ENCODE measurements around the gene COPG1. TPM values are rescaled to one million over a fixed set of nuclear protein-coding genes. Genes with fewer than 3 reads are reported as not detected.

Gene COPG1
- total RNA-seq, 4 donors from 2014 or later = 35.6 to 409 (median 118) TPM

DNA sequence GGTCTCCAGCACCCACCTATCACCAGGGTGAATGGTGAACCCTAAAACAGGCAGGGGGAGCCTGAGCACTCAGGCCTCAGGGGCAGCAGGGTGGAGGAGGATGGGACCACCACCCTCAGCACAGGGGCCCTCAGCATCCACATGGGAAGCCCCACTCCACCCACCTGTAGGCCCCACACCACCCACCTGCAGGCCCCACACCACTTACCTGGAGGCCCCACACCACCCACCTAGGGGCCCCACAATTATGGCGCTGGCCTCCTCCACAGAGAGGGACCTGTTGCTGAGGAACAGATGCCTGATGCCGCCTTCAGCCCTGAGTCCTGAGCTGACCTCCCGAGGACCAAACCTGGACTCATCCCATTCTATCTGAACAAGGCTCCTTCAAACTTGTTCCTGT is 76.0 kb downstream of the COPG1 start:
- intact Hi-C loops (cut with DNase I; ENCODE audit: low total_unique reads) = no loop called here
- no peak for TF ChIP-seq POLR2A (IDR thresholded peaks at IDR 0.05)
- TF ChIP-seq, protein P1, sequence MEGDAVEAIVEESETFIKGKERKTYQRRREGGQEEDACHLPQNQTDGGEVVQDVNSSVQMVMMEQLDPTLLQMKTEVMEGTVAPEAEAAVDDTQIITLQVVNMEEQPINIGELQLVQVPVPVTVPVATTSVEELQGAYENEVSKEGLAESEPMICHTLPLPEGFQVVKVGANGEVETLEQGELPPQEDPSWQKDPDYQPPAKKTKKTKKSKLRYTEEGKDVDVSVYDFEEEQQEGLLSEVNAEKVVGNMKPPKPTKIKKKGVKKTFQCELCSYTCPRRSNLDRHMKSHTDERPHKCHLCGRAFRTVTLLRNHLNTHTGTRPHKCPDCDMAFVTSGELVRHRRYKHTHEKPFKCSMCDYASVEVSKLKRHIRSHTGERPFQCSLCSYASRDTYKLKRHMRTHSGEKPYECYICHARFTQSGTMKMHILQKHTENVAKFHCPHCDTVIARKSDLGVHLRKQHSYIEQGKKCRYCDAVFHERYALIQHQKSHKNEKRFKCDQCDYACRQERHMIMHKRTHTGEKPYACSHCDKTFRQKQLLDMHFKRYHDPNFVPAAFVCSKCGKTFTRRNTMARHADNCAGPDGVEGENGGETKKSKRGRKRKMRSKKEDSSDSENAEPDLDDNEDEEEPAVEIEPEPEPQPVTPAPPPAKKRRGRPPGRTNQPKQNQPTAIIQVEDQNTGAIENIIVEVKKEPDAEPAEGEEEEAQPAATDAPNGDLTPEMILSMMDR (IDR thresholded peaks at IDR 0.05) = no peak
- H3K9me3 ChIP-seq = no peaks in the 10 kb centered on the region

DNA sequence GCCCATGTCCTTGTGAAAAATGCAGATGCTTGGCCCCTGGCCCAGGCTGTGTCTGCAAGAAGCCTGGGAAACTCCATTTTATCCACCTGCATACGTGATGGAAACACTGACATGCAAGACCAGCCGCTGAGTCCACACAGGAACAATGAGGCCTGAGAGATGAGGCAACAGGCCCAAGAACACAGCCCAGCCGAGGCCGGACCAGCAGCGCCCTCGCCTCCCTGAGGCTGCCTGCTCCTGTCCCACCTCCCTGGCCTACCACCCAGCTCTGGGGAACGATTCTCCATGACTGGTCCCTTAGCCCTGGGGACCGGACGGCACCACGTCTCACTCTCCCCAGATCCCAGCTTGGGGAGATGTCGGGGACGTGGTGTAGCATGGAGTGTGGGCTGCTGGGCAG is 76.7 kb downstream of the COPG1 start:
- intact Hi-C loops (cut with DNase I; ENCODE audit: low total_unique reads) = no loop called here
- no peak for DNase-seq

More for the DNA sequence above, 76.0 kb downstream of the COPG1 start:
- DNase-seq = no peak
- H3K36me3 ChIP-seq = no peaks in the 10 kb centered on the region
- no peaks in the 10 kb centered on the region for H3K4me1 ChIP-seq
- no peak overlapping the region for H3K27ac ChIP-seq
- no peak overlapping the region for H3K4me3 ChIP-seq
- no peaks in the 10 kb centered on the region for H3K27me3 ChIP-seq

DNA sequence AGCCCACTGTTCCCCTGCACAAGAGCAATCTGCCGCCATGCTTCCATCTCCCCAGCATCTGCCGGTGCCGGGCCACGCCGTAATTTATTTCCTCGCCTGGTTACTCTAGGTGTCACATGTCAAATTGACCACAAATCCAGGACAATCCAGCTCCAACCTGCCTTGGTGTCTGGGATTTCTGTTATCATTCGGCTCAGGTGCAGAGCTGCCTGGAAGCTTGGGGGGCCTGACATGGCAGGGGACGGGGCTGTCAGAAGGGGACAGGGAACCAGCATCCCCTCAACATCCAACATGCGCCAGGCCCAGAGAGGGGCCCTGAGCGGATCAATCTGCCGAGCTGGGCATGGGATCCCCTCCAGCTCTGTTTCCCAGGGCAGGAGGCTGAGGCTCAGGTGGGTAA is 77.2 kb downstream of the COPG1 start:
- no peak for DNase-seq
- TF ChIP-seq, protein P1 (IDR thresholded peaks at IDR 0.05) = no peak
- no peak for TF ChIP-seq POLR2A (IDR thresholded peaks at IDR 0.05)
- H3K27me3 ChIP-seq = no peaks in the 10 kb centered on the region
- H3K27ac ChIP-seq = no peak overlapping the region
- H3K4me3 ChIP-seq = no peak overlapping the region
- H3K4me1 ChIP-seq = no peaks in the 10 kb centered on the region
- no peaks in the 10 kb centered on the region for H3K36me3 ChIP-seq
- H3K9me3 ChIP-seq = no peaks in the 10 kb centered on the region
- intact Hi-C loops (cut with DNase I; ENCODE audit: low total_unique reads) = no loop called here

More for the DNA sequence above, 76.7 kb downstream of the COPG1 start:
- H3K27ac ChIP-seq = no peak overlapping the region
- H3K27me3 ChIP-seq = no peaks in the 10 kb centered on the region
- H3K36me3 ChIP-seq = no peaks in the 10 kb centered on the region
- no peaks in the 10 kb centered on the region for H3K9me3 ChIP-seq
- H3K4me1 ChIP-seq = no peaks in the 10 kb centered on the region
- H3K4me3 ChIP-seq = no peak overlapping the region
- TF ChIP-seq, protein P1 (IDR thresholded peaks at IDR 0.05) = no peak
- TF ChIP-seq POLR2A (IDR thresholded peaks at IDR 0.05) = no peak

Small RNA genes within 50 kb of the gene (microRNA-seq; reads per million reads assigned to microRNA genes)
- gene MIR6826 (ENCODE audit: borderline microRNAs expressed, borderline replicate concordance) = not detected

Small RNA genes within 50 kb of the gene (small RNA-seq; reads per million reads assigned to genes)
- gene MIR6826 (not detected), gene RPS27P12 (not detected)

Other genes starting within 250 kb of the COPG1 start
- gene EFCC1, start 248.3 kb upstream of the COPG1 start, total RNA-seq = 1 to 10 TPM; 1.2 to 9.2 (median 4.5) TPM
- under 1 TPM in 1 of 4 donors, not detected in 3; 0.35 TPM for gene GP9, start 188.8 kb upstream of the COPG1 start, total RNA-seq
- 10 to 100 TPM; 10.8 to 38.2 (median 26.8) TPM for gene RAB43, start 127.8 kb upstream of the COPG1 start, total RNA-seq
- 10 to 100 TPM in 2 of 4 donors, 1 to 10 TPM in 2; 4.1 to 39.3 (median 22.3) TPM for gene ISY1, start 88.5 kb upstream of the COPG1 start, total RNA-seq
- gene CNBP, start 65.7 kb upstream of the COPG1 start, total RNA-seq = 100 to 1,000 TPM; 355 to 461 (median 405) TPM
- 10 to 100 TPM in 3 of 4 donors, 1 to 10 TPM in 1; 2.0 to 42.9 (median 28.3) TPM for gene HMCES, start 29.3 kb downstream of the COPG1 start, total RNA-seq
- under 1 TPM in 3 of 4 donors, not detected in 1; under 0.01 to 0.76 (median 0.41) TPM for gene EFCAB12, start 179.0 kb downstream of the COPG1 start, total RNA-seq
- gene MBD4, start 190.3 kb downstream of the COPG1 start, total RNA-seq = 10 to 100 TPM; 13.8 to 36.2 (median 20.4) TPM
- gene IFT122, start 190.6 kb downstream of the COPG1 start, total RNA-seq = 10 to 100 TPM in 3 of 4 donors, 1 to 10 TPM in 1; 4.1 to 70.2 (median 38.6) TPM

Data from uterus (tissue), 4 donors.